CD4-positive, alpha-beta T cell (primary cell): ENCODE results near the gene THRA. TPM values are rescaled to one million over a fixed set of nuclear protein-coding genes. Genes with fewer than 3 reads are reported as not detected.

Experiments
- ATAC-seq: fragments of 200-7000 bp; cut with Tn5 transposase; one replicate; pipeline ENCODE4 v1.10.0; 2022; ENCODE audit warnings: mild to moderate bottlenecking; ENCODE audit not compliant: poor library complexity
- CTCF ChIA-PET: fragments of 350-600 bp; sonication (Branson Sonifier 250); formaldehyde crosslinking; loops from one replicate; lab custom pipeline; 2021; ENCODE audit warnings: antibody characterized with exemption, inconsistent platforms; lab: Charles Lee
- POLR2A ChIA-PET: fragments of 350-600 bp; sonication (Branson Sonifier 250); formaldehyde crosslinking; loops from one replicate; lab custom pipeline; 2021; ENCODE audit warnings: antibody characterized with exemption, inconsistent platforms; lab: Charles Lee
- DNase-seq, 14 experiments: peaks; one replicate each; pipeline ENCODE4 v3.0.0-alpha.2; 2013 to 2020; ENCODE audit warnings: mixed read lengths in 2 of 14
- H3K27ac ChIP-seq, 2 donors: one replicate each; pipeline versions ENCODE4 v1.5.1 to v1.7.0; 2013; ENCODE audit warnings: low read length in 2 of 2, low read depth in 1 of 2, mild to moderate bottlenecking in 1 of 2
- H3K27me3 ChIP-seq, 2 experiments: 1 replicate in 1 of 2; 2 replicates in 1 of 2; pipeline versions ENCODE4 v1.6.1 to v1.7.0; 2013; ENCODE audit warnings: low read length in 2 of 2, control low read depth in 1 of 2, mild to moderate bottlenecking in 1 of 2, moderate library complexity in 1 of 2; ENCODE audit not compliant: insufficient read depth in 2 of 2, control insufficient read depth in 1 of 2
- H3K36me3 ChIP-seq: one replicate; pipeline ENCODE4 v1.6.1; 2013; ENCODE audit warnings: low read length, control low read depth; ENCODE audit not compliant: insufficient read depth
- H3K4me1 ChIP-seq: one replicate; pipeline ENCODE4 v1.6.1; 2013; ENCODE audit warnings: low read length, control low read depth; ENCODE audit not compliant: insufficient read depth
- H3K4me3 ChIP-seq: one replicate; pipeline ENCODE4 v1.5.1; 2013; ENCODE audit warnings: mild to moderate bottlenecking, low read length, moderate library complexity
- H3K9me3 ChIP-seq, 2 experiments: 1 replicate in 1 of 2; 2 replicates in 1 of 2; pipeline versions ENCODE4 v1.6.1 to v1.7.0; 2013; ENCODE audit warnings: low read length in 2 of 2, mild to moderate bottlenecking in 2 of 2, control low read depth in 1 of 2, moderate library complexity in 1 of 2; ENCODE audit not compliant: control insufficient read depth in 1 of 2, insufficient read depth in 1 of 2
- H3K27ac Mint-ChIP-seq: one replicate; pipeline ENCODE4 v1.8.0; 2020; ENCODE audit warnings: mixed read lengths
- H3K27me3 Mint-ChIP-seq: one replicate; pipeline ENCODE4 v1.8.0; 2021; ENCODE audit warnings: mixed read lengths
- H3K36me3 Mint-ChIP-seq: one replicate; pipeline ENCODE4 v1.8.0; 2021; ENCODE audit warnings: low read depth, mixed read lengths
- H3K4me1 Mint-ChIP-seq: one replicate; pipeline ENCODE4 v1.8.0; 2021; ENCODE audit warnings: low read depth, mixed read lengths
- H3K4me3 Mint-ChIP-seq: one replicate; pipeline ENCODE4 v1.8.0; 2020; ENCODE audit warnings: mild to moderate bottlenecking, mixed read lengths
- H3K9me3 Mint-ChIP-seq: one replicate; pipeline ENCODE4 v1.8.0; 2020; ENCODE audit warnings: mixed read lengths
- CTCF ChIP-seq: fragments of 200-600 bp; IDR thresholded peaks from one replicate; pipeline ENCODE4 v1.8.0; 2022; ENCODE audit warnings: antibody characterized with exemption, mild to moderate bottlenecking
- intact Hi-C, 2 experiments: fragments of 100-400 bp; cut with DNase I in 1 of 2; cut with micrococcal nuclease in 1 of 2; formaldehyde crosslinking; loops; one replicate each; pipeline versions ENCODE4 v1.15.1 to v1.9.0; 2023 to 2025; cut with DNase I, micrococcal nuclease
- total RNA-seq, 174 experiments: library from RNA in 2 of 174; stranded (reverse) in 2 of 174; gene quantifications; one replicate each; pipeline ENCODE4 v1.2.3 and lab custom pipeline; 2021 to 2026

THRA gene
- total RNA-seq, 2 experiments from 2014 or later: 35.2 to 36.4 TPM

GRCh38 chr17:40097931-40098845 is 35.4 kb downstream of the THRA start:
- Histone ChIP-seq H3K9me3 (no peaks in the 10 kb centered on the region), H3K27ac (peak overlapping the region; percentile 94 to 96), H3K27me3 (no peaks in the 10 kb centered on the region), H3K4me1 (peaks cover 93% of the 10 kb centered on the region), H3K36me3 (peaks cover 44% of the 10 kb centered on the region), H3K4me3 (peak overlapping the region; percentile 48)
- DNase-seq (peak in 2 of 14 experiments; percentile 41 to 62), ATAC-seq (no peak)
- Mint-ChIP-seq H3K4me3 (peak overlapping the region; percentile 97), H3K4me1 (peaks cover 89% of the 10 kb centered on the region), H3K27me3 (no peaks in the 10 kb centered on the region), H3K27ac (peak overlapping the region; percentile 91), H3K36me3 (peaks cover 65% of the 10 kb centered on the region), H3K9me3 (no peaks in the 10 kb centered on the region)
- TF ChIP-seq CTCF: no peak
- CTCF ChIA-PET: interaction anchor here (1.0 to 8.8 kb wide), 7 partner anchors 12 to 70 kb away, joined by 3 to 93 read pairs (median 6); no protein-coding TSS in a partner anchor
- POLR2A ChIA-PET: interaction anchor here (0.8 to 9.7 kb wide), 16 partner anchors 8 to 209 kb away, joined by 3 to 335 read pairs (median 13); partner anchors contain the start of genes CASC3, MED24, MSL1 and PSMD3
- intact Hi-C loops: loop anchor here (2.0 to 5.0 kb wide), 4 partner anchors 13 to 171 kb away; partner anchors contain the start of genes CASC3 (in 1 of the 2), LRRC3C (in 1 of the 2), ORMDL3 (in 1 of the 2) and THRA (in 1 of the 2)

GRCh38 chr17:40098846-40099618 is 36.3 kb downstream of the THRA start:
- CTCF ChIA-PET: interaction anchor here (1.0 to 8.8 kb wide), 7 partner anchors 13 to 69 kb away, joined by 3 to 93 read pairs (median 6); no protein-coding TSS in a partner anchor
- Mint-ChIP-seq H3K4me1 (peaks cover 90% of the 10 kb centered on the region), H3K36me3 (peaks cover 57% of the 10 kb centered on the region), H3K9me3 (no peaks in the 10 kb centered on the region), H3K4me3 (peak overlapping the region; percentile 97), H3K27me3 (no peaks in the 10 kb centered on the region), H3K27ac (peak overlapping the region; percentile 91)
- DNase-seq (peak; percentile 99 to 100 (median 99)), ATAC-seq (peak; percentile 63)
- Histone ChIP-seq H3K4me3 (peak overlapping the region; percentile 85), H3K9me3 (no peaks in the 10 kb centered on the region), H3K4me1 (peaks cover 97% of the 10 kb centered on the region), H3K27me3 (no peaks in the 10 kb centered on the region), H3K36me3 (peaks cover 36% of the 10 kb centered on the region), H3K27ac (peak overlapping the region; percentile 94 to 96)
- intact Hi-C loops: loop anchor here (1.0 to 5.0 kb wide), 5 partner anchors 9 to 172 kb away; partner anchors contain the start of genes CASC3 (in 2 of the 2), LRRC3C (in 1 of the 2), ORMDL3 (in 1 of the 2) and THRA (in 1 of the 2)
- TF ChIP-seq CTCF: no peak
- POLR2A ChIA-PET: interaction anchor here (0.8 to 9.7 kb wide), 19 partner anchors 8 to 637 kb away, joined by 3 to 335 read pairs (median 7); partner anchors contain the start of genes CASC3, CDK12, MED24 and MSL1
